Ishikawa (cell line): Measurements from ENCODE around the gene SRSF3.

ENCODE experiments used
- CEBPB ChIP-seq: IDR thresholded peaks from 2 replicates; pipeline ENCODE4 v1.6.1; 2012
- CREB1 ChIP-seq: IDR thresholded peaks from 2 replicates; pipeline ENCODE4 v1.6.1; 2012; ENCODE audit warnings: low read depth
- EGR1 ChIP-seq: IDR thresholded peaks from 2 replicates; pipeline ENCODE4 v1.6.1; 2012
- EP300 ChIP-seq: IDR thresholded peaks from 2 replicates; pipeline ENCODE4 v1.6.1; 2012; ENCODE audit warnings: borderline replicate concordance
- FOXM1 ChIP-seq: IDR thresholded peaks from 2 replicates; pipeline ENCODE4 v1.6.1; 2012; ENCODE audit warnings: low read depth, borderline replicate concordance
- MAX ChIP-seq: IDR thresholded peaks from 2 replicates; pipeline ENCODE4 v1.6.1; 2012
- NFIC ChIP-seq: IDR thresholded peaks from 2 replicates; pipeline ENCODE4 v1.6.1; 2012
- RAD21 ChIP-seq: IDR thresholded peaks from 2 replicates; pipeline ENCODE4 v1.6.1; 2012; ENCODE audit warnings: low read depth
- REST ChIP-seq: IDR thresholded peaks from 2 replicates; pipeline ENCODE4 v1.6.1; 2012; ENCODE audit warnings: low read depth, mild to moderate bottlenecking
- TAF1 ChIP-seq: IDR thresholded peaks from 2 replicates; pipeline ENCODE4 v1.6.1; 2012; ENCODE audit warnings: low read depth, mild to moderate bottlenecking
- TCF12 ChIP-seq: IDR thresholded peaks from 2 replicates; pipeline ENCODE4 v1.6.1; 2012; ENCODE audit warnings: low read depth
- TEAD4 ChIP-seq: IDR thresholded peaks from 2 replicates; pipeline ENCODE4 v1.6.1; 2012
- USF1 ChIP-seq: IDR thresholded peaks from 2 replicates; pipeline ENCODE4 v1.6.1; 2012
- YY1 ChIP-seq: IDR thresholded peaks from 2 replicates; pipeline ENCODE4 v1.6.1; 2012; ENCODE audit warnings: low read depth
- ZBTB7A ChIP-seq: IDR thresholded peaks from 2 replicates; pipeline ENCODE4 v1.6.1; 2012; ENCODE audit warnings: low read depth

SRSF3 gene

GRCh38 chr6:36596356-36596755, 2.2 kb downstream of the SRSF3 start:
- TF ChIP-seq NFIC (no peak), EP300 (no peak), EGR1 (no peak), REST (no peak), TCF12 (no peak), USF1 (no peak), TAF1 (no peak), FOXM1 (no peak)

- TF ChIP-seq NFIC (no peak), TCF12 (no peak), ZBTB7A (no peak), EP300 (no peak), CEBPB (no peak), EGR1 (no peak), CREB1 (no peak), USF1 (no peak), RAD21 (no peak), TAF1 (no peak), MAX (no peak), FOXM1 (no peak), REST (no peak), YY1 (no peak), TEAD4 (no peak)
Measured at GRCh38 chr6:36597775-36598174, 3.6 kb downstream of the SRSF3 start.

GRCh38 chr6:36598326-36598725, 4.2 kb downstream of the SRSF3 start:
- TF ChIP-seq REST (no peak), RAD21 (no peak), CREB1 (no peak), TCF12 (no peak), CEBPB (no peak), EGR1 (no peak), TEAD4 (no peak), YY1 (no peak), NFIC (no peak), MAX (no peak), FOXM1 (no peak), TAF1 (no peak), USF1 (no peak), EP300 (no peak), ZBTB7A (no peak)

- no peak for TF ChIP-seq USF1
- no peak for TF ChIP-seq ZBTB7A
- no peak for TF ChIP-seq FOXM1
- TF ChIP-seq EP300 = no peak
- TF ChIP-seq TAF1 = no peak
- no peak for TF ChIP-seq CREB1
- TF ChIP-seq CEBPB = no peak
- TF ChIP-seq EGR1 = no peak
- no peak for TF ChIP-seq NFIC
- TF ChIP-seq REST = no peak
- no peak for TF ChIP-seq YY1
- TF ChIP-seq TCF12 = no peak
- TF ChIP-seq TEAD4 = no peak
- TF ChIP-seq MAX = no peak
- no peak for TF ChIP-seq RAD21
Measured at GRCh38 chr6:36598739-36599318, 4.7 kb downstream of the SRSF3 start.
